Trophoblast cell (in vitro differentiated cells and primary cell): ENCODE results near the gene BPIFB4.
A peak's percentile ranks its signal among the peaks of the same experiment; 100 is the strongest.

Source experiments
- DNase-seq, 2 donors: peaks; one replicate each; pipeline ENCODE4 v3.0.0-alpha.2; 2016
- H2AFZ ChIP-seq: 2 replicates; pipeline ENCODE4 v1.6.1; 2013; ENCODE audit warnings: low read length, moderate library complexity, mild to moderate bottlenecking; ENCODE audit not compliant: insufficient read depth, poor library complexity
- H2AK5ac ChIP-seq: 2 replicates; pipeline ENCODE4 v1.6.1; 2013; ENCODE audit warnings: mild to moderate bottlenecking, low read length
- H2BK120ac ChIP-seq: 2 replicates; pipeline ENCODE4 v1.6.1; 2013; ENCODE audit warnings: low read length, mild to moderate bottlenecking, moderate library complexity; ENCODE audit not compliant: insufficient read depth, poor library complexity
- H2BK12ac ChIP-seq: 2 replicates; pipeline ENCODE4 v1.6.1; 2013; ENCODE audit warnings: mild to moderate bottlenecking, low read length, moderate library complexity
- H2BK5ac ChIP-seq: 2 replicates; pipeline ENCODE4 v1.6.1; 2013; ENCODE audit warnings: low read length, low read depth, moderate library complexity, mild to moderate bottlenecking; ENCODE audit not compliant: poor library complexity
- H3K14ac ChIP-seq: 2 replicates; pipeline ENCODE4 v1.6.1; 2013; ENCODE audit warnings: mild to moderate bottlenecking, low read length
- H3K18ac ChIP-seq: 2 replicates; pipeline ENCODE4 v1.6.1; 2013; ENCODE audit warnings: mild to moderate bottlenecking, low read length
- H3K23ac ChIP-seq: 2 replicates; pipeline ENCODE4 v1.6.1; 2013; ENCODE audit warnings: low read length
- H3K27ac ChIP-seq: 2 replicates; pipeline ENCODE4 v1.5.1; 2013; ENCODE audit warnings: low read depth, mild to moderate bottlenecking, inconsistent platforms, low read length, moderate library complexity
- H3K27me3 ChIP-seq: 2 replicates; pipeline ENCODE4 v1.6.1; 2013; ENCODE audit warnings: inconsistent platforms, mild to moderate bottlenecking, low read length, moderate library complexity; ENCODE audit not compliant: insufficient read depth
- H3K36me3 ChIP-seq, 2 experiments: 1 replicate in 1 of 2; 2 replicates in 1 of 2; pipeline ENCODE4 v1.6.1; 2013; ENCODE audit warnings: low read length in 2 of 2, mild to moderate bottlenecking in 2 of 2, moderate library complexity in 1 of 2; ENCODE audit not compliant: insufficient read depth in 2 of 2, control insufficient read depth in 1 of 2
- H3K4ac ChIP-seq: 2 replicates; pipeline ENCODE4 v1.6.1; 2013; ENCODE audit warnings: low read depth, mild to moderate bottlenecking, low read length, moderate library complexity
- H3K4me1 ChIP-seq, 2 experiments: 1 replicate in 1 of 2; 2 replicates in 1 of 2; pipeline ENCODE4 v1.6.1; 2013; ENCODE audit warnings: low read length in 2 of 2, mild to moderate bottlenecking in 2 of 2, moderate library complexity in 1 of 2; ENCODE audit not compliant: insufficient read depth in 2 of 2, control insufficient read depth in 1 of 2
- H3K4me2 ChIP-seq: 2 replicates; pipeline ENCODE4 v1.6.1; 2013; ENCODE audit warnings: inconsistent platforms, mild to moderate bottlenecking, low read length, moderate library complexity
- H3K4me3 ChIP-seq: 2 replicates; pipeline ENCODE4 v1.5.1; 2013; ENCODE audit warnings: mild to moderate bottlenecking, low read depth, low read length, inconsistent platforms
- H3K79me1 ChIP-seq: one replicate; pipeline ENCODE4 v1.6.1; 2013; ENCODE audit warnings: low read length
- H3K79me2 ChIP-seq: 2 replicates; pipeline ENCODE4 v1.6.1; 2013; ENCODE audit warnings: low read length, mild to moderate bottlenecking; ENCODE audit not compliant: control insufficient read depth, insufficient read depth, poor library complexity
- H3K9ac ChIP-seq: 2 replicates; pipeline ENCODE4 v1.6.1; 2013; ENCODE audit warnings: mild to moderate bottlenecking, low read length
- H3K9me3 ChIP-seq: 2 replicates; pipeline ENCODE4 v1.6.1; 2013; ENCODE audit warnings: low read depth, mild to moderate bottlenecking, control low read depth, inconsistent platforms, low read length; ENCODE audit not compliant: insufficient read depth
- H4K12ac ChIP-seq: 2 replicates; pipeline ENCODE4 v1.6.1; 2013; ENCODE audit warnings: low read depth, mild to moderate bottlenecking, low read length, moderate library complexity
- H4K8ac ChIP-seq: 2 replicates; pipeline ENCODE4 v1.6.1; 2013; ENCODE audit warnings: low read depth, mild to moderate bottlenecking, low read length, moderate library complexity
- H4K91ac ChIP-seq: one replicate; pipeline ENCODE4 v1.6.1; 2013; ENCODE audit warnings: low read depth, mild to moderate bottlenecking, low read length, moderate library complexity
- WGBS: extraction: QIAGEN DNeasy Blood & Tissue Kit; methylation state at CpG from one replicate; pipeline ENCODE4 v1.1.7; 2013; ENCODE audit warnings: missing lambda C conversion rate; ENCODE audit not compliant: insufficient read length, insufficient coverage; ENCODE audit errors: extremely low coverage; 5-methylcytosine and 5-hydroxymethylcytosine counted together

Gene BPIFB4

GRCh38 chr20:33072362-33072761 lies 7.1 kb upstream of the BPIFB4 start:
- Histone ChIP-seq H3K23ac (no peak overlapping the region), H3K4me1 (peaks cover 6 to 9% of the 10 kb centered on the region in 2 experiments), H3K9ac (no peak overlapping the region), H2BK12ac (no peak overlapping the region), H2BK5ac (no peak overlapping the region), H4K8ac (no peak overlapping the region), H3K4me2 (no peak overlapping the region), H3K27ac (no peak overlapping the region), H4K91ac (no peak overlapping the region), H3K79me1 (no peaks in the 10 kb centered on the region), H3K9me3 (no peaks in the 10 kb centered on the region), H3K4ac (no peak overlapping the region), H3K27me3 (no peaks in the 10 kb centered on the region), H3K14ac (no peak overlapping the region), H2AFZ (no peak overlapping the region), H2BK120ac (no peak overlapping the region), H3K79me2 (no peaks in the 10 kb centered on the region), H3K4me3 (no peak overlapping the region), H4K12ac (no peak overlapping the region), H2AK5ac (no peak overlapping the region), H3K18ac (no peak overlapping the region), H3K36me3 (no peaks in the 10 kb centered on the region)
- DNase-seq = no peak
- WGBS = no CpG with 5 or more reads among the region's 4 CpGs

- Histone ChIP-seq H3K9ac (no peak overlapping the region), H3K4me1 (peaks cover 6 to 9% of the 10 kb centered on the region in 2 experiments), H2AFZ (no peak overlapping the region), H2BK12ac (no peak overlapping the region), H3K14ac (no peak overlapping the region), H3K79me1 (no peaks in the 10 kb centered on the region), H3K79me2 (no peaks in the 10 kb centered on the region), H3K4ac (no peak overlapping the region), H3K23ac (no peak overlapping the region), H4K12ac (no peak overlapping the region), H3K36me3 (no peaks in the 10 kb centered on the region), H4K8ac (no peak overlapping the region), H3K9me3 (no peaks in the 10 kb centered on the region), H3K18ac (no peak overlapping the region), H2BK120ac (no peak overlapping the region), H2AK5ac (no peak overlapping the region), H2BK5ac (no peak overlapping the region), H3K4me2 (no peak overlapping the region), H3K4me3 (no peak overlapping the region), H4K91ac (no peak overlapping the region), H3K27me3 (no peaks in the 10 kb centered on the region), H3K27ac (no peak overlapping the region)
- no CpG with 5 or more reads among the region's 2 CpGs for WGBS
- no peak for DNase-seq
Measured at GRCh38 chr20:33072813-33073212, 6.6 kb upstream of the BPIFB4 start.

GRCh38 chr20:33074675-33075074 lies 4.8 kb upstream of the BPIFB4 start:
- WGBS = 100% methylated on average over 1 of the region's 2 CpGs
- Histone ChIP-seq H2AK5ac (no peak overlapping the region), H2BK120ac (no peak overlapping the region), H3K27ac (no peak overlapping the region), H2AFZ (no peak overlapping the region), H3K79me2 (no peaks in the 10 kb centered on the region), H2BK12ac (no peak overlapping the region), H2BK5ac (no peak overlapping the region), H3K4me2 (no peak overlapping the region), H3K36me3 (no peaks in the 10 kb centered on the region), H4K12ac (no peak overlapping the region), H3K4ac (no peak overlapping the region), H3K79me1 (no peaks in the 10 kb centered on the region), H4K91ac (no peak overlapping the region), H3K23ac (no peak overlapping the region), H3K9me3 (no peaks in the 10 kb centered on the region), H3K9ac (no peak overlapping the region), H3K27me3 (no peaks in the 10 kb centered on the region), H3K14ac (no peak overlapping the region), H3K18ac (no peak overlapping the region), H3K4me3 (no peak overlapping the region), H4K8ac (no peak overlapping the region), H3K4me1 (peaks cover 6 to 9% of the 10 kb centered on the region in 2 experiments)
- DNase-seq = no peak

GRCh38 chr20:33075281-33075680 lies 4.2 kb upstream of the BPIFB4 start:
- no peak overlapping the region for H4K12ac ChIP-seq
- no peak overlapping the region for H3K4me2 ChIP-seq
- H4K8ac ChIP-seq = no peak overlapping the region
- H3K14ac ChIP-seq = no peak overlapping the region
- WGBS = no CpG with 5 or more reads among the region's 6 CpGs
- no peak overlapping the region for H3K9ac ChIP-seq
- H4K91ac ChIP-seq = no peak overlapping the region
- no peak overlapping the region for H2AK5ac ChIP-seq
- no peaks in the 10 kb centered on the region for H3K36me3 ChIP-seq
- H3K79me1 ChIP-seq = no peaks in the 10 kb centered on the region
- peak in 1 of 2 donors; percentile 18 for DNase-seq
- H3K18ac ChIP-seq = no peak overlapping the region
- H2BK12ac ChIP-seq = no peak overlapping the region
- H3K79me2 ChIP-seq = no peaks in the 10 kb centered on the region
- no peak overlapping the region for H2BK120ac ChIP-seq
- peaks cover 6 to 9% of the 10 kb centered on the region in 2 experiments for H3K4me1 ChIP-seq
- H3K9me3 ChIP-seq = no peaks in the 10 kb centered on the region
- no peak overlapping the region for H3K23ac ChIP-seq
- no peak overlapping the region for H2BK5ac ChIP-seq
- no peaks in the 10 kb centered on the region for H3K27me3 ChIP-seq
- no peak overlapping the region for H2AFZ ChIP-seq
- no peak overlapping the region for H3K27ac ChIP-seq
- H3K4ac ChIP-seq = no peak overlapping the region
- H3K4me3 ChIP-seq = no peak overlapping the region
